ENCODE data around the gene CHDH.

GRCh38 chr3:53804697-53805462 lies 41.3 kb downstream of the CHDH start:
- TF ChIP-seq POLR2A (IDR thresholded peaks at IDR 0.05; ENCODE audit: low read depth, low read length), result no peak
- no peak for TF ChIP-seq POLR2AphosphoS5 (IDR thresholded peaks at IDR 0.05; ENCODE audit: low read depth, low read length)
- TF ChIP-seq TAF1 (IDR thresholded peaks at IDR 0.05; ENCODE audit: low read depth, low read length), result no peak

All from GM12891 (cell line).